Keratinocyte (primary cell): ENCODE data around the gene IRGC. TPM values are rescaled to one million over a fixed set of nuclear protein-coding genes. Genes with fewer than 3 reads are reported as not detected.

ENCODE experiments used
- DNase-seq: peaks from one replicate; pipeline ENCODE4 v3.0.0-alpha.2; 2011; ENCODE audit warnings: low read depth, missing footprints, low spot score
- FAIRE-seq: peaks from 2 replicates; lab custom pipeline; 2011; peaks lifted over from hg19 to GRCh38; lab: Jason Lieb, UNC
- H2AFZ ChIP-seq: 2 replicates; pipeline ENCODE4 v1.6.0; 2012; ENCODE audit warnings: low read length, control low read depth, inconsistent platforms; ENCODE audit not compliant: control insufficient read depth
- H3K27ac ChIP-seq: 2 replicates; pipeline ENCODE4 v1.5.1; 2011; ENCODE audit warnings: low read length; ENCODE audit not compliant: control insufficient read depth, insufficient read depth
- H3K27me3 ChIP-seq: 3 replicates; pipeline ENCODE4 v1.6.0; 2011; ENCODE audit warnings: low read length; ENCODE audit not compliant: control insufficient read depth, insufficient read depth; ENCODE audit errors: extremely low read depth
- H3K36me3 ChIP-seq, 2 experiments: 2 replicates in 1 of 2; 3 replicates in 1 of 2; pipeline ENCODE4 v1.5.1; 2011; ENCODE audit warnings: low read length in 2 of 2, mild to moderate bottlenecking in 1 of 2; ENCODE audit not compliant: control insufficient read depth in 2 of 2, insufficient read depth in 2 of 2; ENCODE audit errors: extremely low read depth in 1 of 2
- H3K4me1 ChIP-seq: 3 replicates; pipeline ENCODE4 v1.5.1; 2011; ENCODE audit warnings: low read length; ENCODE audit not compliant: control insufficient read depth, insufficient read depth; ENCODE audit errors: extremely low read depth
- H3K4me2 ChIP-seq: 3 replicates; pipeline ENCODE4 v1.6.0; 2011; ENCODE audit warnings: low read depth, low read length; ENCODE audit not compliant: control insufficient read depth, insufficient read depth; ENCODE audit errors: extremely low read depth
- H3K4me3 ChIP-seq, 3 experiments: fragments of 200-600 bp in 1 of 3; sonication (generic) in 1 of 3; 2 replicates in 2 of 3; 3 replicates in 1 of 3; pipeline ENCODE4 v1.5.1; 2011 to 2016; ENCODE audit warnings: low read length in 3 of 3, mild to moderate bottlenecking in 3 of 3, control low read depth in 2 of 3, inconsistent platforms in 1 of 3, low read depth in 1 of 3, mixed read lengths in 1 of 3, mixed run types in 1 of 3, moderate library complexity in 1 of 3; ENCODE audit not compliant: control insufficient read depth in 2 of 3, insufficient read depth in 2 of 3; ENCODE audit errors: extremely low read depth in 1 of 3
- H3K79me2 ChIP-seq: 2 replicates; pipeline ENCODE4 v1.6.0; 2012; ENCODE audit warnings: low read length; ENCODE audit not compliant: control insufficient read depth, insufficient read depth
- H3K9ac ChIP-seq: 3 replicates; pipeline ENCODE4 v1.6.0; 2011; ENCODE audit warnings: low read length; ENCODE audit not compliant: control insufficient read depth, insufficient read depth; ENCODE audit errors: extremely low read depth
- H3K9me1 ChIP-seq: 3 replicates; pipeline ENCODE4 v1.6.0; 2011; ENCODE audit warnings: low read length; ENCODE audit not compliant: control insufficient read depth, insufficient read depth; ENCODE audit errors: extremely low read depth
- H3K9me3 ChIP-seq: 2 replicates; pipeline ENCODE4 v1.5.1; 2012; ENCODE audit warnings: low read depth, low read length; ENCODE audit not compliant: control insufficient read depth
- H4K20me1 ChIP-seq: 3 replicates; pipeline ENCODE4 v1.6.0; 2011; ENCODE audit warnings: low read length; ENCODE audit not compliant: control insufficient read depth, insufficient read depth; ENCODE audit errors: extremely low read depth
- CTCF ChIP-seq, 3 experiments: IDR thresholded peaks in 1 of 3; conservative IDR thresholded peaks in 1 of 3; optimal IDR thresholded peaks in 1 of 3; 2 replicates in 2 of 3; 3 replicates in 1 of 3; pipeline versions ENCODE3 to v1.5.1; 2011; ENCODE audit warnings: low read length in 3 of 3, mild to moderate bottlenecking in 3 of 3, moderate library complexity in 2 of 3, control low read depth in 1 of 3, inconsistent platforms in 1 of 3; ENCODE audit not compliant: insufficient read depth in 2 of 3; ENCODE audit errors: extremely low read depth in 1 of 3
- EZH2 ChIP-seq: IDR thresholded peaks from one replicate; pipeline ENCODE4 v1.6.1; 2012; ENCODE audit warnings: inconsistent platforms, mild to moderate bottlenecking, low read length, moderate library complexity
- dilution Hi-C: fragments of 300-500 bp; cut with MboI; formaldehyde crosslinking; loops from one replicate; pipeline ENCODE4 v1.7.0; 2020; ENCODE audit warnings: low sequenced_read_pairs; ENCODE audit not compliant: extremely low pct_ligation_motif_present
- polyA plus RNA-seq, 5 experiments: library from polyadenylated mRNA; depleted of rRNA in 3 of 5; stranded (reverse) in 3 of 5; stranded (forward) in 1 of 5; unstranded in 1 of 5; fragments of >200 nt; gene quantifications; 1 replicate in 1 of 5; 2 replicates in 3 of 5; 3 replicates in 1 of 5; pipeline versions ENCODE4 v1.2.1 to v1.2.3, GENCODE V29; 2011 to 2012; ENCODE audit warnings: missing spikeins in 2 of 5, low read depth in 1 of 5, low replicate concordance in 1 of 5

IRGC gene
- polyA plus RNA-seq, 1 donor (not counting 4 experiments of a cell fraction or from before 2014, with no cell fraction given) = not detected

- TF ChIP-seq CTCF (optimal IDR thresholded peaks at IDR 0.05 in 1 of 3, IDR thresholded peaks at IDR 0.05 in 1 of 3, conservative IDR thresholded peaks at IDR 0.05 in 1 of 3; ENCODE audit: extremely low read depth in 1 of 3, insufficient read depth in 2 of 3, low read length in 3 of 3) (no peak), EZH2 (no peak)
- no peak overlapping the region for H3K4me2 ChIP-seq
- H2AFZ ChIP-seq = no peak overlapping the region
- H3K4me3 ChIP-seq = no peak overlapping the region
- dilution Hi-C loops = no loop called here
- no peak overlapping the region for H3K27ac ChIP-seq
- H3K9ac ChIP-seq = no peak overlapping the region
- FAIRE-seq (no peak), DNase-seq (no peak)
- H4K20me1 ChIP-seq = no peaks in the 10 kb centered on the region
- no peaks in the 10 kb centered on the region for H3K79me2 ChIP-seq
- H3K27me3 ChIP-seq = no peaks in the 10 kb centered on the region
- H3K9me3 ChIP-seq = no peaks in the 10 kb centered on the region
- peaks cover 42 to 46% of the 10 kb centered on the region in 2 experiments for H3K36me3 ChIP-seq
- H3K9me1 ChIP-seq = no peaks in the 10 kb centered on the region
- H3K4me1 ChIP-seq = no peaks in the 10 kb centered on the region
Observed at GRCh38 chr19:43731346-43731745, 15.5 kb downstream of the IRGC start.

GRCh38 chr19:43731846-43732245 is 16.0 kb downstream of the IRGC start:
- FAIRE-seq = no peak

More at GRCh38 chr19:43731846-43732245, 16.0 kb downstream of the IRGC start:
- Histone ChIP-seq H3K36me3 (peaks cover 47 to 50% of the 10 kb centered on the region in 2 experiments), H3K27me3 (no peaks in the 10 kb centered on the region), H3K27ac (no peak overlapping the region), H3K9ac (no peak overlapping the region), H3K4me3 (no peak overlapping the region), H3K9me1 (no peaks in the 10 kb centered on the region), H3K79me2 (no peaks in the 10 kb centered on the region), H4K20me1 (no peaks in the 10 kb centered on the region), H3K4me1 (no peaks in the 10 kb centered on the region), H3K4me2 (no peak overlapping the region), H3K9me3 (no peaks in the 10 kb centered on the region), H2AFZ (no peak overlapping the region)
- TF ChIP-seq EZH2 (no peak), CTCF (optimal IDR thresholded peaks at IDR 0.05 in 1 of 3, IDR thresholded peaks at IDR 0.05 in 1 of 3, conservative IDR thresholded peaks at IDR 0.05 in 1 of 3; ENCODE audit: extremely low read depth in 1 of 3, insufficient read depth in 2 of 3, low read length in 3 of 3) (no peak)
- no peak for DNase-seq
- dilution Hi-C loops = no loop called here
